ENCODE measurements around the gene C12orf43.

Gene C12orf43

DNA sequence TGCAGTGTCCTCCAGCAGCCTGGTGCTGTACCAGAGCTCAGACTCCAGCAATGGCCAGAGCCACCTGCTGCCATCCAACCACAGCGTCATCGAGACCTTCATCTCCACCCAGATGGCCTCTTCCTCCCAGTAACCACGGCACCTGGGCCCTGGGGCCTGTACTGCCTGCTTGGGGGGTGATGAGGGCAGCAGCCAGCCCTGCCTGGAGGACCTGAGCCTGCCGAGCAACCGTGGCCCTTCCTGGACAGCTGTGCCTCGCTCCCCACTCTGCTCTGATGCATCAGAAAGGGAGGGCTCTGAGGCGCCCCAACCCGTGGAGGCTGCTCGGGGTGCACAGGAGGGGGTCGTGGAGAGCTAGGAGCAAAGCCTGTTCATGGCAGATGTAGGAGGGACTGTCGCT is 15.2 kb downstream of the C12orf43 start:
- DNase-seq (ENCODE audit: extremely low spot score, insufficient read length, low read depth) (no peak), FAIRE-seq (no peak)

DNA sequence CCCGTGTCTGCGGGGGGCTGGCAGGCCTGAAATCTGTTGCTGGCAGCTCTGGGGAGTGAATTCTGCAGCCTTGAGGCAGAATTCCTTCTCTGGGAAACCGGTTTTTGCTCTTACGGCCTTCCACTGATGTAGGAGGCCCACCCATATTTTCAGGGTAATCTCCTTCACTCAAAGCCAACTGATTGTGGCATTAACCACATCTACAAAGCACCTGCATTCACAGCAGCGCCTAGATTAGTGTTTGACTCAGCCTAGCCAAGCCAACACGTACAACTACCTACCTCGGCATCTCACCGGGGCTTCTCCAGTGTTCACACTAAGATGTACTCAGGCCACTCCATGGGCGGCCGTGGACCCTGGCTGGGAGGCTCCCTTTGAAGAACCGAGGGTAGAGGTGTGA is 15.8 kb downstream of the C12orf43 start:
- no peak for DNase-seq (ENCODE audit: extremely low spot score, insufficient read length, low read depth)
- FAIRE-seq, result no peak

DNA sequence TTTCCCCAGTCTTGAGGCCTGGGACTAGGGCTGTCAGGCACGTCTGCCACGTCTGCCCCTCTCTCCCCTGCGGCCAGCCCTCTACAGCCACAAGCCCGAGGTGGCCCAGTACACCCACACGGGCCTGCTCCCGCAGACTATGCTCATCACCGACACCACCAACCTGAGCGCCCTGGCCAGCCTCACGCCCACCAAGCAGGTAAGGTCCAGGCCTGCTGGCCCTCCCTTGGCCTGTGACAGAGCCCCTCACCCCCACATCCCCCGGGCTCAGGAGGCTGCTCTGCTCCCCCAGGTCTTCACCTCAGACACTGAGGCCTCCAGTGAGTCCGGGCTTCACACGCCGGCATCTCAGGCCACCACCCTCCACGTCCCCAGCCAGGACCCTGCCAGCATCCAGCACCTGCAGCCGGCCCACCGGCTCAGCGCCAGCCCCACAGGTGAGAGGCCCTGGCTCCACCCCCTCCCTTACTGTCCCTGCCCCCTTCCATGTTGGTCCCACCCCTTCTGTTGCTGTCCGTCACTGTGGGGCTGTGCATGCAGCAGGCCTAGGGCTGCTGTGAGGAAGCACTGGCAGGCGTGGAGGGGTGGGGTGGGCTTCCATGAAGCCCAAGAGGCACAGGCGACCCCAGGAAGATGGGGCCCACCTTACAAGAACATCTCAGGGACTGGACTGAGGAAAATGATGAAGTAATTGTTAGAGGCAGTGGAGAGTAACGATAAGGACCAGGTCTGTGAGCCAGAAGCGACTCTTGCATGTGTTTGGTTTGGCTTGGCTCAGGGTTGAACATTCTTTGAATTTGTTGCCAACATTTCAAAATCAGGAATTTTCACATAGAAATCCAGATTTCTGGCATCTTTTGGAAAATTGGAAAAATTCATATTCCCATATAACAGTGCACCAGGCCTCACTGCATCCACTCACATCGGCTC is 16.8 kb downstream of the C12orf43 start:
- DNase-seq (ENCODE audit: extremely low spot score, insufficient read length, low read depth), result no peak

DNA sequence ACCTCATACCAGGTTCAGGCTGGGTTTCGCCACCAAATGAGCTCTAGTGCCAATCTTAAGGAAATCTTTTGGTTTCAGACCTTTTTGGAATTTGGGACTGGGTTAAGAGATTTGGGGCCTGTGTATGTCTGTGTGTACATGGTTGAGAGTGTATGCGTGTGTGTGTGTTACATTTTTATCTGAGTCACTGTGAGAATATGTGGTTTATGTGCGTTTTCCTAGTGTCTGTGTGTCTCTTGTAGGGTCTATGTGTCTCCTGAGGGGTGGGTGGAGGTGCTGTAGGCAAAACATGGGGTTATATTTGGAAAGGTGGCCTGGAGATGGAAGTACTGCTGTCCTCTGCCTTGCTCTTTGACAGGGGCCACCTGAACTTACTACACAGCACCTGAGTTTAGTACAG is 17.9 kb downstream of the C12orf43 start:
- DNase-seq (ENCODE audit: extremely low spot score, insufficient read length, low read depth), result no peak
- no peak for FAIRE-seq

More for the DNA sequence above, 16.8 kb downstream of the C12orf43 start:
- FAIRE-seq, result no peak

DNA sequence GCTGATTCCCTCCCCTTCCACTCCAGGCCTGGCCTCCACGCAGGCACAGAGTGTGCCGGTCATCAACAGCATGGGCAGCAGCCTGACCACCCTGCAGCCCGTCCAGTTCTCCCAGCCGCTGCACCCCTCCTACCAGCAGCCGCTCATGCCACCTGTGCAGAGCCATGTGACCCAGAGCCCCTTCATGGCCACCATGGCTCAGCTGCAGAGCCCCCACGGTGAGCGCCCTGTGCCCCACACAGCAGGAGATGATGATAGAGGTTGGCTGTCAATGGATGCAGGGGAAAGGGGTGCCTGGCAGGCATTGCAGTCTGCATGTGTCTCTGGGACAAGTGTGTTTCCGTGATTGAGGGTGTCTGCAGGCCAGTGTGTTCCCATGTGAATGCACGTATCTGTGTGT is 18.8 kb downstream of the C12orf43 start:
- FAIRE-seq (no peak), DNase-seq (ENCODE audit: extremely low spot score, insufficient read length, low read depth) (no peak)

DNA sequence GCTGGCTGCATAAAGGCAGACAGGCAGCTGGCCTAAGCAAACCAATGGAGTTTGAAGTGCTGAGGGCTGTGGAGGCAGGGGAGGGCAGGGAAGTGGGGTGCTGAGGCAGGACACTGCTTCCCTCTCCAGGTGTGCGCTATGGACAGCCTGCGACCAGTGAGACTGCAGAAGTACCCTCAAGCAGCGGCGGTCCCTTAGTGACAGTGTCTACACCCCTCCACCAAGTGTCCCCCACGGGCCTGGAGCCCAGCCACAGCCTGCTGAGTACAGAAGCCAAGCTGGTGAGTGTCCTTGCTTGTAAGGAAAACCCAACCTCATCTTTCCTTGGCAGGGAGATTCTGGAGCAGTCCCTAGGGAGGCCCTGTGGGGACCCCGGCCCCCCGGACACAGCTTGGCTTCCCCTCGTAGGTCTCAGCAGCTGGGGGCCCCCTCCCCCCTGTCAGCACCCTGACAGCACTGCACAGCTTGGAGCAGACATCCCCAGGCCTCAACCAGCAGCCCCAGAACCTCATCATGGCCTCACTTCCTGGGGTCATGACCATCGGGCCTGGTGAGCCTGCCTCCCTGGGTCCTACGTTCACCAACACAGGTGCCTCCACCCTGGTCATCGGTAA is 20.0 kb downstream of the C12orf43 start:
- DNase-seq (ENCODE audit: extremely low spot score, insufficient read length, low read depth), result no peak
- no peak for FAIRE-seq

DNA sequence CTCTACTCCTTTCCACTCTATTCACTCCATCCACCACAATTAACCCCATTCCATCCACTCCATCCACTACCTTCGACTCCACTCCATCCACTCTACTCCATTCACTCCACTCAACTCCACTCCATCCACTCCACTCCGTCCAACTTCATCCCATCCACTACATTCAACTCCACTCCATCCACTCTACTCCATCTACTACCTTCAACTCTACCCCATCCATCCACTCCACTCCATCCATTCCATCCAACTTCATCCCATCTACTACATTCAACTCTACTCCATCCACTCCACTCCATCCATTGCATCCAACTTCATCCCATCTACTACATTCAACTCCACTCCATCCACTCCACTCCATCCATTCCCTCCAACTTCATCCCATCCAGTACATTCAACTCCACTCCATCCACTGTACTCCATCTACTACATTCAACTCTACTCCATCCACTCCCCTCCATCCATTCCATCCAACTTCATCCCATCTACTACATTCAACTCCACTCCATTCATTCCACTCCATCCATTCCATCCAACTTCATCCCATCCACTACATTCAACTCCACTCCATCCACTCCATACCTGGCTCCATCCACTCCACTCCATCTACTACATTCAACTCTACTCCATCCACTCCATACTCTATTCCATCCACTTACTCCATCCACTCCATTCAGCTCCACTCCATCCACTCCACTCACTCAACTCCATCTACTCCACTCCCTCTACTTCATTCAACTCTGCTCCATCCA is 21.5 kb downstream of the C12orf43 start:
- FAIRE-seq (no peak), DNase-seq (ENCODE audit: extremely low spot score, insufficient read length, low read depth) (no peak)

DNA sequence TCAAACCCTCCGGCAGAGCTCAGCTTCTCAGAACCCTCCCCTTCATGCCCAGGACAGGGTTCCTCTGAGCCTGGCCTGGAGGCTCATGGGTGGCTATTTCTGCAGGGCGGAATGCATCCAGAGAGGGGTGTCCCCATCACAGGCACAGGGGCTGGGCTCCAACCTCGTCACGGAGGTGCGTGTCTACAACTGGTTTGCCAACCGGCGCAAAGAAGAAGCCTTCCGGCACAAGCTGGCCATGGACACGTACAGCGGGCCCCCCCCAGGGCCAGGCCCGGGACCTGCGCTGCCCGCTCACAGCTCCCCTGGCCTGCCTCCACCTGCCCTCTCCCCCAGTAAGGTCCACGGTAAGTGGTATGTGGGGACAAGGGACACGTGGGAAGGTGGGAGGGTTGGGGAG is 22.2 kb downstream of the C12orf43 start:
- FAIRE-seq (no peak), DNase-seq (ENCODE audit: extremely low spot score, insufficient read length, low read depth) (no peak)

DNA sequence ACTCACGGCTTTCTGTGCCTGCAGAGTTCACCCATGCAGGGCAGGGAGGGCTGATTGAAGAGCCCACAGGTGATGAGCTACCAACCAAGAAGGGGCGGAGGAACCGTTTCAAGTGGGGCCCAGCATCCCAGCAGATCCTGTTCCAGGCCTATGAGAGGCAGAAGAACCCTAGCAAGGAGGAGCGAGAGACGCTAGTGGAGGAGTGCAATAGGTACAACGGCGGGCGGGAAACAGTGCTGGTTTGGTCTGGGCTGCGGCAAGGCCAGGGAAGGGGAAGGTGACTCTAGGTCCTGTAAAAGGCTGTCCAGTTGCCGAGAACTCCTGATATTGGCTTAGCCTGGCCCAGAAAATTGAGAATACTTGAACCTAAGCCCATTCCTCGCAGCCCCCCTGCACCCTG is 22.8 kb downstream of the C12orf43 start:
- FAIRE-seq (no peak), DNase-seq (ENCODE audit: extremely low spot score, insufficient read length, low read depth) (no peak)

DNA sequence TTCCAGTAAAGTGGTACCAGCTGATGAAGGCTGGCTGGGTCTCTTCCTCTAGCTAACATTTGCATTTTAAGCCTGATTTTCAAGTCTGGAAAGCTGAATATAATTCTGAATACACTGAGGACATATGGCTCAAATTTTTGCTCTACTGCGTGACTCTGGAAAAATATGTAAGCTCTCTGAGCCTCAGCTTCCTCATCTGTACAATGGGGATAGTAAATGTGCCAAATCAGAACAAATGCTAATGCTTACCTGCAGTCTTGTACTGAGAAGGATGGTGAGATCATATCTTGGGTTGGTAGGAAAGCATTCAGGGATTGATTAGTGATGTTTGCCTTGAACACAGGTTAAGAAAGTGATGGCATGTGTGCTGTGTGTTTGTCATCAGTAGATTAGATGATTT is 23.3 kb downstream of the C12orf43 start:
- no peak for DNase-seq (ENCODE audit: extremely low spot score, insufficient read length, low read depth)
- no peak for FAIRE-seq

DNA sequence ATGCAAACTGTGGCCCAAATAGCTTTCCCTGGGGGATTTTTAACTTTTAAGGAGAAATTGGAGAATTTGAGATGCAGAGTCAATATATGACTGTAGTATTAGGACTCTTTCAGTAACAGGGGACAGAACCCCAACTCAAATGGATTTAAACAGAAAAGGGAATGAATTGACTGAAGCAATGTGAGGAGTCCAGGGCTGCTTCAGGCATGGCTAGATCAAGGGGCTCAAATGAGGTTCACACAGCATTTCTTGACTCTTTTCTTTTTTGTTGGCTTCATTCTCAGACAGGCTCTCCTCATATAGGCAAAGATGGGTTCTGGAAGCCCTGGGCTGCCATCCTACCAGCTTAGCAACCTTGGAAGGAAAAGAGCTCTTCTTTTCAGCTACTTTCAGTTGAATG is 24.3 kb downstream of the C12orf43 start:
- DNase-seq (ENCODE audit: extremely low spot score, insufficient read length, low read depth), result no peak
- no peak for FAIRE-seq

DNA sequence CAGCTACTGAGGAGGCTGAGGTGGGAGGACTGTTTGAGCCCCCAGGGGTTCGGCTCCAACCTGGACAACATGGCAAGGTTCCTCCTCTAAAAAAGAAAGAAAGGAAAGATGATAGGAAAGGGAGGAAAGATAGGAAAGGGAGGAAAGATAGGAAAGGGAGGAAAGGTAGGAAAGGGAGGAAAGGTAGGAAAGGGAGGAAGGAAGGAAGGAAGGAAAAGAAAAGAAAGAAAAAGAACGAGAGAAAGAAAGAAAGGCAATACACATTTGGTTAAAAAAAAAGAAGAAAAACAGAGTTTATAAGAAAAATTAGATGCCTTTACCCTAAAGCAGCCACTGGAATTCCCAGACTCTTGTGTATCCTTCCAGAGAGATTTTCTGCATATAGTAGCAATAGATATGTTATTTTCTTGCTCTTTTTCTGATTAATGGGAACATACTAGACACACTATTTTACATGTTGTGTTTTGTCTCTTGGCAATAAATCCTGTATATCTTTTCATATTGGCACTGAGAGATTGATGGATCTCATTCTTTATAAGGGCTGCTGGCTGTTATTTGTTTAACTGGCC is 25.7 kb downstream of the C12orf43 start:
- DNase-seq (ENCODE audit: extremely low spot score, insufficient read length, low read depth) (no peak), FAIRE-seq (no peak)

DNA sequence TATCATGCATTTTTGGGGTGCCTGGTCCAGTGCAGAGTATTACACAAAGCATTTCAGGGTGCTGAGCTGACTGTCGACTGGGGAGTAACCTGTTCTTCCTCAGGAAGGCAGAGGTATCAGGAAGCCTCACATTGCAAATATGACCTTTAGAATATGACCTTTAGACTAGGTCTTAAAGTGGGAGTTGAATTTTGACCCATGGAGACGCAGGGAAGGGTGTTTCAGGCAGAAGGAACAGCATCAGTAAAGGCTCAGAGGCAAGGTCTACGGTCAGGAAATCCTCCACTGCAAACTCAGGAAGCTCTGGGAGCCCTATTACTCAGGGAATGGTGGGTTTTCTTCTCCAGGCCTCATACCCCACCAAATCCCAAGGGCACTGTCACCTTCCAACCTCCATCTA is 26.6 kb downstream of the C12orf43 start:
- DNase-seq (ENCODE audit: extremely low spot score, insufficient read length, low read depth) (no peak), FAIRE-seq (no peak)

DNA sequence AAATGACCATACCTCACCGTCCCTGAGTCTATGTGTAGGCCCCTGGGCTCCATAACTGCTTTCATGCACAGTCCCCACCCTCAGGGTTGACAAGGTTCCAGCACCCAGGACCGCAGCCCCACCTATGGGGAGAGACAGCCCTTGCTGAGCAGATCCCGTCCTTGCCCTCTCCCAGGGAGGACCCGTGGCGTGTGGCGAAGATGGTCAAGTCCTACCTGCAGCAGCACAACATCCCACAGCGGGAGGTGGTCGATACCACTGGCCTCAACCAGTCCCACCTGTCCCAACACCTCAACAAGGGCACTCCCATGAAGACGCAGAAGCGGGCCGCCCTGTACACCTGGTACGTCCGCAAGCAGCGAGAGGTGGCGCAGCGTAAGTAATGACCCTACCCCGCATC is 27.6 kb downstream of the C12orf43 start:
- FAIRE-seq (no peak), DNase-seq (ENCODE audit: extremely low spot score, insufficient read length, low read depth) (no peak)

DNA sequence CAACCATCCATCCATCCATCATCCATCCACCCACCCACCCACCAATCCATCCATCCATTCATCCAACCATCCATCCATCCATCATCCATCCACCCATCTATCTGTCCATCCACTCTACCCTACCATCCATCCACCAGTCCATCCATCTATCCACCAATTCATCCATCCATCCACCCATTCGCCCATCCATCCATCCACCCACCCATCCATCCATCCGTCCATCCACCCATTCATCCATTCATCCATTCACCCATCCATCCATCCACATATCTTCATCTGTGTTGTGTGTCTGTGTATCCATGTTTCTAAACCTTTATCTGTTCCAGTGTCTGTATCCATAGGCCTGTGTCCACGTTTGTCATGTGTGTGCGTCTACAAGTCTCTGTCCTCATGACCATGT is 28.1 kb downstream of the C12orf43 start:
- FAIRE-seq (no peak), DNase-seq (ENCODE audit: extremely low spot score, insufficient read length, low read depth) (no peak)

DNA sequence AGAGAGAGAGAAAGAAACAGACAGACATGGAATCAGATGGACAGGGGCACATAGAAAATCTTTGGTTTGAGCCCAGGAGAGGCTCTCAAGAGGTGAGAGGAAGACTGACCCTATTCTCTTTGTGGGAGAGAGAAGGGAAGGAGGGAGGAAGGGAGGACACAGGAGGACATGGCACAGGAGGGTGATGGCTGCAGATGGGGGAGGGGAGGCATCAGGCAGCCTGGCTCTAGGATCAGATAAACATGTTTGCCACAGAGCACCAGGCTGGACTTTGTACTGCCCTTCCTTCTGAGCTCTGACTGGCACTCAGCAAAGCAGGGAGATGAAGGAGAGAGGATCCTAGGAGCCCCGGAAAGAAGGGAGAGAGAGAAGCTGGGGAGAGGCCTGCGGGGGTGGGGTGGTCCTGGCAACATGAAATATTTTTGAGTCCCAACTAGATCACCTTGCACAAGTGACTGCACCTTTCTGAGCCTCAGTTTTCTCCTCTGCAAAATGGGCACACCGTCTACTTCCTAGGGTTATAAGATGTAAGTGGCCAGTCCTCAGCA is 31.9 kb downstream of the C12orf43 start:
- no peak for DNase-seq (ENCODE audit: extremely low spot score, insufficient read length, low read depth)
- FAIRE-seq, result no peak

DNA sequence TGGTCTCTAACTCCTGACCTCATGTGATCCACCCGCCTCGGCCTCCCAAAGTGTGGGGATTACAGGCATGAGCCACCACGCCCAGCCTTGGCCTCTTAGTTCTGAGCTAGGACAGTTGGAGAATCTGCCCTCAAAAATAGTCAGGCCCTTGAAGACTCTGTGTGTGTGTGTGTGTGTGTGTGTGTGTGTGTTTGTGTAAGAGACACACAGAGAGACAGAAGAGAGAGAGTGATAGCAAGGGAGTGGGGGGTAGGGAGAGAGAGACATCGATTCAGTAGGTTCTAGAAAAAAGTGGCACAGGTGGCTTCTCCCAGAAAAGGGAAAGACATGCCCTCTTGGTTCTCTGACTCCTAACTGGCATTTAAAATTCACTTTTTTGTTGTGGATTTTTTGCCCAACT is 32.5 kb downstream of the C12orf43 start:
- FAIRE-seq (no peak), DNase-seq (ENCODE audit: extremely low spot score, insufficient read length, low read depth) (no peak)

DNA sequence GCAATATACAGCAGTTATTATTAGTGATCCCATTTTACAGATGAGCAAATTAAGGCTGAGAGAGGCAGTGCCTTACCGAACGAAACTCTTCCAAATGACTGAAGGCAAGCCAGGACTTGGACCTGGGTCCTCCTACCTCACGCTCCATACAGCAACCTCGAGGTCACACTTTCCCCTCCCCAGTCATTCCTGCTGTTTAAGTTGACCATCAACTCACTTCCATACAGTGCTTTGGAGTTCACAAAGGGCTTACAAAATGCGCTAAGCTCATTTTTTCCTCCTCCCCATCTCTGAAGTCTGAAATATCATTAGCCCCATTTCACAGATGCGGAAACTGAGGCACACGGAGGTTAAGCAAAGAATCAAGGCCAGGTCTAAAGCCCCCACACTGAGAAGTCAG is 33.6 kb downstream of the C12orf43 start:
- FAIRE-seq (no peak), DNase-seq (ENCODE audit: extremely low spot score, insufficient read length, low read depth) (no peak)

DNA sequence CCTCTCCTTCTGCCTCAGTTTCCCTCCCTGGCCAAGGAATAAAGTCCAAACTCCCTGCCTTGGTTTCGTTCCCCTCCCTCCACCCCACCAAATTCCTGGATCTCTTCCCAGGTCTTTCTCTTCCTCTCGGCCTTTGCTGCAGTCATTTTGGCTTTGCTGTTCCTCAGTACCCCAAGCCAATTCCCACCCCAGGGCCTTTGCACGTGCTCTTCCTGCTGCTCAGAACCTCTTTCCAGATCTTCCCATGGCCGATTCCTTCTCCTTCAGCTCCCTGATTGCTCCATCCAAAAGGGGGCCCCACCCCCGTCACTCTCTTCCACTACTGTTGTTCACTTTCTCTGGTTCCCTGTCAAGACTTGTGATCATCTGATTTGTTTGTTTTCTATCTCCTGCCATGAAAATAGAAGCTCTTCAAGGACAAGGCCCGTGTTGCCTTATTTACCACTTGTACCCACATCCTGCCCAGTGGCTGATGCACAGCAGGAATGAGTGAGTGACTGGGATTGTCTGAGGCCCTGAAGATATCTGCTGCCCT is 34.8 kb downstream of the C12orf43 start:
- FAIRE-seq, result no peak
- no peak for DNase-seq (ENCODE audit: extremely low spot score, insufficient read length, low read depth)

DNA sequence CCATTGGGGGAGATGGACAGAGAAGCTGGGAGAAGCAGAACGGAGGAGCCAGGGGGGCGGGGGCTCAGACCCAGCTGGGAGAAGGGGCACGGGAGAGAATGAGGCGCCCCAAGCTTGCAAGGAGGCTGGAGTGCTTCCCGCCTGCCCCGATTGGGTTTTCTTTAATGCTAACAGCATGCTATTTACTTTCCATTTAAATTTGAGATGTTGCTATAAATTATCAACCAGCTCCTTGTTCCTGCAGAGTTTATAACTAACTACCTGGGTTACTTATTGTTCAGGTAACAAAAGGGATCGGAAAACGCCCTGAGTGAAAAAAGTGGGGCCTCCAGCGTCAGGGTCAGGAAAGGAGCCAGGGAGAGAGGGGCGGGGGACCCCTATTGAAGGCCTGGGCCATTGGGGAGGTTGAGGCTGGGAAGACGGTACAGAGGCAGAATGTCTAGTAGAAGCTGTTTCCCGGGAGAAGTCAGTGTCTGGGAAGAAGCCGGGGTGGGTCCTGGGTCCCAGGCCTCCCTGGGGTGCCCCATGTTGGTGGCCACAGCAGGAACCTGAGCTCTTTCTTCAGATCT is 35.4 kb downstream of the C12orf43 start:
- FAIRE-seq, result no peak
- no peak for DNase-seq (ENCODE audit: extremely low spot score, insufficient read length, low read depth)

Data from GM18507 (cell line).